ENCODE measurements around the gene OCSTAMP. TPM values are rescaled to one million over a fixed set of nuclear protein-coding genes. Genes with fewer than 3 reads are reported as not detected.

OCSTAMP gene
- total and polyA plus RNA-seq, 8 donors, result not detected

DNA sequence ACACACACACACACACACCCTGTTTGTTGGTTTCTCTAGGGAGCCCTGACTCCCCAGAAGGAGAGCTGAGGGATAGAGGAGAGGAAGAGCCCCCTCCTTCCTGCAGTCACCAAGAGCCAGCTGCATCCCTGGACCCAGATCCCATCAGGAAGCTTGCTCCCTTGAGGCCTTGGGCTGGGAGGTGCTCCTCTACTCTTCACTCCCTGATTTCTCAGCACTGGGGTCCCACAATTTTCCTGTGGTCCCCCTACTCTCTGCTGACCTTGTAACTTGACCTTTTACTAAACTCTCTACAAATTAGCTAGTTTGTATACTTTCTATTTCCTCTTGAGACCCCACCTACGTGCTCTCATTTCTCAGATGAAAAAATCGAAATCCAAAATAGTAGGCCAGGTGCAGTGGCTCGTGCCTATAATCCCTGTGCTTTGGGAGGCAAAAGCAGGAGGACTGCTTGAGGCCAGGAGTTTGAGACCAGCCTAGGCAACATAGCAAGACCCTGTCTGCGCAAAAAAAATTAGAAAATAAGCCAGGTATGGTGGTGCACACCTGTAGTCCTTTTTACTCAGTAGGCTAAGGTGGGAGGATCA is 5.0 kb upstream of the OCSTAMP start:
- Histone ChIP-seq H3K27ac (no peak overlapping the region), H3K4me3 (no peak overlapping the region), H3K36me3 (no peaks in the 10 kb centered on the region), H3K4me1 (no peaks in the 10 kb centered on the region), H3K9me3 (no peaks in the 10 kb centered on the region), H3K27me3 (no peaks in the 10 kb centered on the region)
- intact Hi-C loops (cut with DNase I), result loop anchor here in 1 of 3 donors (10.0 kb wide), 1 partner anchor 129 kb away; the partner anchor contains the start of gene TP53RK
- 69 to 76% methylated on average over 4 of the region's 4 CpGs for WGBS, 2 donors
- ATAC-seq (no peak), DNase-seq (no peak), FAIRE-seq (no peak)
- TF ChIP-seq, protein P1, sequence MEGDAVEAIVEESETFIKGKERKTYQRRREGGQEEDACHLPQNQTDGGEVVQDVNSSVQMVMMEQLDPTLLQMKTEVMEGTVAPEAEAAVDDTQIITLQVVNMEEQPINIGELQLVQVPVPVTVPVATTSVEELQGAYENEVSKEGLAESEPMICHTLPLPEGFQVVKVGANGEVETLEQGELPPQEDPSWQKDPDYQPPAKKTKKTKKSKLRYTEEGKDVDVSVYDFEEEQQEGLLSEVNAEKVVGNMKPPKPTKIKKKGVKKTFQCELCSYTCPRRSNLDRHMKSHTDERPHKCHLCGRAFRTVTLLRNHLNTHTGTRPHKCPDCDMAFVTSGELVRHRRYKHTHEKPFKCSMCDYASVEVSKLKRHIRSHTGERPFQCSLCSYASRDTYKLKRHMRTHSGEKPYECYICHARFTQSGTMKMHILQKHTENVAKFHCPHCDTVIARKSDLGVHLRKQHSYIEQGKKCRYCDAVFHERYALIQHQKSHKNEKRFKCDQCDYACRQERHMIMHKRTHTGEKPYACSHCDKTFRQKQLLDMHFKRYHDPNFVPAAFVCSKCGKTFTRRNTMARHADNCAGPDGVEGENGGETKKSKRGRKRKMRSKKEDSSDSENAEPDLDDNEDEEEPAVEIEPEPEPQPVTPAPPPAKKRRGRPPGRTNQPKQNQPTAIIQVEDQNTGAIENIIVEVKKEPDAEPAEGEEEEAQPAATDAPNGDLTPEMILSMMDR (IDR thresholded peaks at IDR 0.05), result no peak

DNA sequence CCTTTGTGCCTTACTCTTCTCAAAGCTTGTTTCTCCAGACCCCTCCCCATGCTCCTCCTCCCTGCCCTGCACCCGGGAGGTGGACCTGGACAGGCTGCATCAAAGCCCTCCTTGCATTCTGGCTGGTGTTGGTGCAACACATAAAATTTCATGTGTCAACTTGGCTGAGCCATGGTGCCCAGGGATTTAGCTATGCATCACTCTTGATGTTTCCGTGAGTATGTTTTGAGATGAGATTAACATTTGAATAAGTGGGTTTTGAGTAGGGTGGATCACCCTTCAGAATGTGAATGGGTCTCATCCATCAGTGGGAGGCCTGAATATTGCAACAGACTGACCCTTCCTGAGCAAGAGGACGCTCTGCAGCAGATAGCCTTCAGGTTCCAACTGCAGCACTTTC is 4.4 kb upstream of the OCSTAMP start:
- Histone ChIP-seq H3K27me3 (no peaks in the 10 kb centered on the region), H3K4me1 (no peaks in the 10 kb centered on the region), H3K36me3 (no peaks in the 10 kb centered on the region), H3K27ac (no peak overlapping the region), H3K4me3 (no peak overlapping the region), H3K9me3 (no peaks in the 10 kb centered on the region)
- 66 to 82% methylated on average over 3 of the region's 3 CpGs for WGBS, 2 donors
- no peak for FAIRE-seq
- DNase-seq, result no peak
- intact Hi-C loops (cut with DNase I), result loop anchor here in 1 of 3 donors (10.0 kb wide), 1 partner anchor 130 kb away; the partner anchor contains the start of gene TP53RK
- TF ChIP-seq, protein P1 (IDR thresholded peaks at IDR 0.05), result no peak
- ATAC-seq, result no peak

GRCh38 chr20:46553926-46554325 is 3.5 kb upstream of the OCSTAMP start:
- Histone ChIP-seq H3K36me3 (no peaks in the 10 kb centered on the region), H3K27ac (no peak overlapping the region), H3K27me3 (no peaks in the 10 kb centered on the region), H3K9me3 (no peaks in the 10 kb centered on the region), H3K4me3 (no peak overlapping the region), H3K4me1 (no peaks in the 10 kb centered on the region)
- ATAC-seq (no peak), DNase-seq (no peak), FAIRE-seq (no peak)
- intact Hi-C loops (cut with DNase I), result loop anchor here in 1 of 3 donors (10.0 kb wide), 1 partner anchor 131 kb away; the partner anchor contains the start of gene TP53RK
- WGBS, 2 donors, result 84 to 90% methylated on average over 3 of the region's 3 CpGs
- TF ChIP-seq, protein P1 (IDR thresholded peaks at IDR 0.05), result no peak

GRCh38 chr20:46552460-46553420 is 2.3 kb upstream of the OCSTAMP start:
- TF ChIP-seq, protein P1 (IDR thresholded peaks at IDR 0.05), result no peak
- no peak for DNase-seq
- ATAC-seq, result no peak
- intact Hi-C loops (cut with DNase I), result loop anchor here in 1 of 3 donors (10.0 kb wide), 1 partner anchor 132 kb away; the partner anchor contains the start of gene TP53RK
- Histone ChIP-seq H3K4me3 (no peak overlapping the region), H3K27ac (no peak overlapping the region), H3K27me3 (no peaks in the 10 kb centered on the region), H3K9me3 (no peaks in the 10 kb centered on the region), H3K36me3 (no peaks in the 10 kb centered on the region), H3K4me1 (no peaks in the 10 kb centered on the region)
- no peak for FAIRE-seq
- WGBS, 2 donors, result 77 to 82% methylated on average over 4 of the region's 4 CpGs

Measured in pancreas (tissue), 10 donors.